ENCODE results near the gene MACROD2.
"Not testable (repeated sequence)": the region's sequence is repeated elsewhere in the genome, so short reads cannot be mapped to it uniquely, and the experiment has no call there.

MACROD2 gene

GRCh38 chr20:15806105-15806504, 1810.8 kb downstream of the MACROD2 start:
- FAIRE-seq = no peak

GRCh38 chr20:15807271-15807670, 1812.0 kb downstream of the MACROD2 start:
- no peak for FAIRE-seq

- FAIRE-seq = not testable (repeated sequence)
Observed at GRCh38 chr20:15807771-15808170, 1812.5 kb downstream of the MACROD2 start.

GRCh38 chr20:15811951-15812350, 1816.6 kb downstream of the MACROD2 start:
- FAIRE-seq = no peak

DNA sequence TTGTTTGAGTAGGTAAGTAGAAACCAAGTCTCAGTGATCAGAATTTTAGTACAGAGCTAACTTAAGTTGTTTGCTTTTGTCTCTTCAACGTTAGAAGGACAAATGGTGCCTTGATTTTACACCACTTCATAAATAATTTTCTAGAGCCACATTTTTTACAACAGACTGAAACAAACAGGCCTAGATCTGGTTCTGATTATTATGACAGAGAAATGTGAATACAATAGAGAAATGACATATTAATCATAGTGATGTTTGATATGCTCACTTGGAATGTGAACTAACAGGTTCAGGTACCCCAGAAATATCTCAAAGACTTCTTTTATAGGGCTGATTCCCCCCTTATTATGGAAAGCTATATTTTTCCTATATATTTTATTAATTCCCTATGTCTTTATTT, 1817.4 kb downstream of the MACROD2 start:
- FAIRE-seq = no peak

GRCh38 chr20:15814360-15814759, 1819.0 kb downstream of the MACROD2 start:
- no peak for FAIRE-seq

DNA sequence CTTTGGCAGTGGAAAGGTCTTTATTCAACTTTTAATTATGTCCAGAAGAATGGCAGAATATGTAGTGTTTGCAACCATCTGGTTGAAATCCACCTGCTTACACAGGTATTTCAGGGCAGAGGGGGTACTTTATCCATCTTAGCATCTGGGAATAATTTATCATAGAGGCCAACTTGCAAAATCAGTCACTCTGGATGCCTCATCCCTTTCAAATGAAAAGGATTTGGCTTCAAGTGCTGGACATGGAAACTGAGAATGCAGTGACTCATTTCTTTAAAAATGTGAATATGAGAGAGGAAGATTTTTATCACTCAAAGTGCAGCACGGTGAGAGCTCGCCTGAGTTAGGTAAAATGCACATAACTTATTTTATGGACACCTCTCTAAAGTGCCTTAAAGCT, 1819.6 kb downstream of the MACROD2 start:
- no peak for FAIRE-seq

DNA sequence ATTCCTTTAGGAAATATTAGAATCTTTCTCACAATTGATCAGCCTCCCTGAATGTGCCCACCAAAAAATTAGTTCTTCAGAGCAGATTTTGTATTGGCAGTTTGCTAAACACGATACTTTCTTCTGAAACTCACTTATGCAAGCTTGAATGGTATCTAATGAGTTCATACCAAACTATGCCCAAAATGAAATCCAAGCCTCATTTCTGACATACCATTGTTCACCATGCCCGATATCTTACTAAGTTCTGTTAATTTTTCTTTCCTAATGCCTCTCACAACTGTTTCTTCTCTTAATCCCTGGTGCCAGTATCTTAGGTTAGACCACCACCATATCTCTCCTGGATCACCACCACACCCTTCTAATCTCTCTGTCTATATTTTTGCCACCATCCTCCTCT, 1822.0 kb downstream of the MACROD2 start:
- no peak for FAIRE-seq

DNA sequence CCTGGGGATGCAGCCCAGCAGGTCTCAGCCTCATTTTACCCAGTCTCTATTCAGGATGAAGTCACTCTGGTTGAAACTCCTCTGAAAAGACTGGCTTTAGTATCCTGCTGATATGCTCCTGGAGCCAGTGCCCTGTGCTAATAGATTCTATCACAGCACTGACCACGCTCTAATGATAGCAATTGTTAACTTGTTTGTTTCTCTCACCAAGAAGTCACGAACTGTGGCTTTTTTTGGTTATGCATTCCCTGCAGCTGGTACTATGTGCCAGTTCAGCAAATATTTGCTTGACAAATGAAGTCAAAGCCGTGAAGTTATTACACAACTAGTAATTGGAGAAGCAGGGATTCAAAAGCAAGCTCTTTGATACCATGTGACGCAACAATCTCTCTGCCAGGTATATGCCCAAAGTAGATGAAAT, 1823.3 kb downstream of the MACROD2 start:
- FAIRE-seq = no peak

DNA sequence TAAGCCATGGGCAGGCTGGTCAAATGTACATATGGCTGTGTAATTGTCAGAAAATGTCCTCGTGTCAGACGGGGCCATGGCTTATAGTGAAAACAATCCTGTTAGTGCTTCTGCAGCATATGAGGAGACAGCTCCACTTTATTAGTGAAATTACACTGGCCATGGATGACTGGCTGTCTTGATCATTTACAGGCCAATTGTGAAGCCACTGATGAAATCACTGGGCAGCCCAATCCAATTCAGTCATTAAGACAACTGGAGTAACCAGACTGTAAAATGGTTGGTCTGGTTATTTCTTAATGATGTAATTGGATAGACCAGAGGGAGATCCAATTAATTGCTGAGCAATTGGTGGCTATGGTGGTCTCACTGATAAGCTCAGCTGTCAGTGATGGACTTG, 1828.4 kb downstream of the MACROD2 start:
- FAIRE-seq = no peak

- no peak for FAIRE-seq
Observed at GRCh38 chr20:15827628-15828027, 1832.3 kb downstream of the MACROD2 start.

GRCh38 chr20:15831201-15831600, 1835.9 kb downstream of the MACROD2 start:
- FAIRE-seq = no peak

GRCh38 chr20:15832512-15832911, 1837.2 kb downstream of the MACROD2 start:
- FAIRE-seq = no peak

- FAIRE-seq = no peak
Observed at GRCh38 chr20:15834857-15835256, 1839.5 kb downstream of the MACROD2 start.

- no peak for FAIRE-seq
Observed at GRCh38 chr20:15835811-15836210, 1840.5 kb downstream of the MACROD2 start.

DNA sequence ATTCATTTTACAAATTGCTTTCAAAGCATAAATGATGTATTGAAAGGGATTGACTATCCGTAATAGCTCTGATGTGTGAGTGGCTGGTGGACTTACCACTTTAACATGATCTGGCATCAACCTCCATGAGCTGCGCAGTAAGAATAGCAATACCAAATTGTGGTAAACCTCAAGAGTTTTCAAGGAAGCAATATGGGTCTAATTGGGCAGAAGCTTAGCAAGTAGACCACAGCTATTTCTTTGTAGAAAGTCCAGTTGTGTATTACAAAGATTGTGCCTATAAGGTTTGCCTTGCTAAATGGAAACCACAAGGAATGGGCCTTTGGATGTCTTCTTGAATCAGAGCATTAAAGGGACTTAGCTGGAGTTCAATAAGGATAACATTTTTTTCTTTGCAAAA, 1841.3 kb downstream of the MACROD2 start:
- FAIRE-seq = no peak

DNA sequence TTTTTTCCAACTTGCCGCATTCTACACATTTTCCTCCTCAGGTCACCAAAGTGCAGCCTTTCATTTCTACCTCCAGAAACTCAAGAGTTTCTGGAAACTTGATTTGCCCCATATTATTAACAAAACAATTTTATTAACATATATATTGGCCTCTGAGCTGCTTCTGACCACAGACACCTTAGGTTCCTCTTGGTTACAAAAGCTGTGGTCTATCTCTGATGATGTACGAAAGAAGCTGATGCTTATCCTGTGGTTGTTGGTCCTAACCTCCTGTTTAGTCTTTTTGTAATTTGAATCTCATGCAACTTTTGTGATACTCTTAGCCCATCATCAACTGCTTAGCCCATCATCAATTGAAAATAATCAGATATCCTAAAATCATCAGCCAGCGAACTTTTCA, 1842.2 kb downstream of the MACROD2 start:
- FAIRE-seq = no peak

DNA sequence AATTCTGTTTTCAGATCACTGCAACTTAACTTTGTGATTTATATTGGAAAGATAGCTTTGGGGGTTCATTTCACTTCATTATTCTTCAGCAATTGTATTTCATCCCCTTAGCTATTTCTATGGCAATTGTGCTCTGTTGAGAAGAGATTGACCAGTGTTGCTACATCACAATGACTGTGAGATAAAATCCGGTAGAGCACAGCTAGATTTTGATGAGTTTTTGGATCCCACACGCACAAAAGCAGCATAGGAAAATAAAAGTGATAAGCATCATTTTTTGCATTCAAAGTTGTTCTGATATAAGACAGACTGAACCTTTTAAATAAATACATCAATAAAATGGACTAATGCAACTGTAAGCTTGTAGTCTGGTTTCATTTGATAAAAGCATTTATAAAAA, 1843.2 kb downstream of the MACROD2 start:
- FAIRE-seq = no peak

DNA sequence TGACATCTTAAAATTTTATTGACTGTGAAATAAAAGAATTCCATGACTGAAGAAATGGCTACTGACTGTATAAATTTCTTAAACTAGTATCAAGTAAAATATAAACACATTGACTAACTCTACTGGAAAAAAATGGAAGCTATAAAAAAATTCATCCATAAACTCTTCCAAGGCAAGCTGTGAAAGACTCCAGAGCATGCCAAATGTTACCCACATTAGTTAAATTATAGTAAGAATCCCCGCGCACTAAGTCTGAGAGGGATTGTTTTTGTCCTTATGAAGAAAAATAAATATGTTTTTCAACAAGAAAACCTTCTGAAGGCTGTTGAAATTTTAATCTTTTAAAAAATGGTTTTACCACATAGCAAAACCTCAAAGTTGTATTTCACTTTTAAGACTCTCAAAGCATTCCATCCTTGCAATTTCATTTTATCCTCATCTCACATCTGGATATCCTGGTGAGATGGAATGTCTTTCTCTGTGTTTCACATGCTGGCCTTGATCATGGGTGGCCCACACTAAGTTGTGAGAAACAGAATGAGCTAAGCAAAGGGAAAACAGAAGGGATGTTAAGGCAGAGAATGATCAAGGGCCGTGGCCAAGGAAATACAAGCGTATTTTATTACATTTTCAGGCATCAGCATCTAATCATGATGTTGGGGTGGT, 1845.5 kb downstream of the MACROD2 start:
- no peak for FAIRE-seq

GRCh38 chr20:15842872-15843271, 1847.6 kb downstream of the MACROD2 start:
- no peak for FAIRE-seq

GRCh38 chr20:15843777-15844176, 1848.5 kb downstream of the MACROD2 start:
- FAIRE-seq = no peak

GRCh38 chr20:15847196-15847784, 1852.0 kb downstream of the MACROD2 start:
- FAIRE-seq = no peak

DNA sequence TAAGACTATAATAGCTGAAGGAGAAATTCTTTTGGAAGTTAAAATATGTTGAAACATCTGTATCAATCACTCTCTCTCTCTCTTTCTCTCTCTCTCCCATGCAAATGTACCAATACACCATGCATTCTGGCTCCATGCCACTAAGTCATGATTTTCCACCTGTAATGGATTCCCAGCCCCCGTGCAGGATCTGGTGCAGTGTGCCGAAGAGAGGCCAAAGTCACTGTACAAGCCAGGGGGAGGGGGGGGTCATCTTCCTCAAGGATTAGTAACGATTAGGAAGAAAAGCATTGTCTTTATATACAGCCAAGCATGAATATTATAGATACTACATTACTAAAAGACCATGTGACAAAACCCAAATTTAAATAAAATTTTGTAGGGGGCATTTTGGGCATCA, 1852.8 kb downstream of the MACROD2 start:
- no peak for FAIRE-seq

GRCh38 chr20:15848995-15849610, 1853.8 kb downstream of the MACROD2 start:
- FAIRE-seq = no peak

All from colon (tissue), 2 donors.